ENCODE measurements around the gene LTB4R. TPM values are rescaled to one million over a fixed set of nuclear protein-coding genes. Genes with fewer than 3 reads are reported as not detected.
A peak's percentile ranks its signal among the peaks of the same experiment; 100 is the strongest.

Gene LTB4R
- total RNA-seq, 1 donor from 2014 or later: 0.67 TPM

- peak; percentile 90 for DNase-seq (ENCODE audit: low read depth)
Observed at GRCh38 chr14:24299255-24300191, 11.8 kb upstream of the LTB4R start, which contains the start of the genes DHRS1 and NOP9. Gene DHRS1 (minus strand): TSS chr14:24299780. CDS start chr14:24299106, 674 bp downstream. Gene NOP9 (plus strand): TSS chr14:24299850. CDS start chr14:24299955, 105 bp downstream.

- DNase-seq (ENCODE audit: low read depth): no peak
Observed at GRCh38 chr14:24300326-24300980, 10.8 kb upstream of the LTB4R start.

GRCh38 chr14:24304019-24304387 is 7.3 kb upstream of the LTB4R start:
- DNase-seq (ENCODE audit: low read depth): no peak

- DNase-seq (ENCODE audit: low read depth): no peak
Observed at GRCh38 chr14:24307156-24307574, 4.1 kb upstream of the LTB4R start.

GRCh38 chr14:24307575-24308341 is 3.5 kb upstream of the LTB4R start, which contains the start of gene CIDEB:
Gene CIDEB (minus strand): TSS chr14:24307977. CDS start chr14:24307858, 119 bp downstream.
- DNase-seq (ENCODE audit: low read depth): peak; percentile 66

- no peak for DNase-seq (ENCODE audit: low read depth)
Observed at GRCh38 chr14:24308342-24309124, 2.8 kb upstream of the LTB4R start.

GRCh38 chr14:24309538-24310264 is 1.6 kb upstream of the LTB4R start, which contains the start of gene LTB4R2:
Gene LTB4R2 (plus strand): TSS chr14:24310140. CDS start chr14:24310665, 525 bp downstream.
- DNase-seq (ENCODE audit: low read depth): no peak

GRCh38 chr14:24310265-24310645 is 1.0 kb upstream of the LTB4R start:
- no peak for DNase-seq (ENCODE audit: low read depth)

- no peak for DNase-seq (ENCODE audit: low read depth)
Observed at GRCh38 chr14:24311837-24312615, 724 bp downstream of the LTB4R start.

- DNase-seq (ENCODE audit: low read depth): peak; percentile 67
Observed at GRCh38 chr14:24312736-24313507, 1.6 kb downstream of the LTB4R start.

GRCh38 chr14:24313913-24314312 is 2.6 kb downstream of the LTB4R start:
- DNase-seq (ENCODE audit: low read depth): no peak

GRCh38 chr14:24314377-24315193 is 3.3 kb downstream of the LTB4R start:
- DNase-seq (ENCODE audit: low read depth): peak; percentile 21

GRCh38 chr14:24315243-24315806 is 4.0 kb downstream of the LTB4R start:
- DNase-seq (ENCODE audit: low read depth): no peak

- no peak for DNase-seq (ENCODE audit: low read depth)
Observed at GRCh38 chr14:24315807-24316596, 4.7 kb downstream of the LTB4R start.

- no peak for DNase-seq (ENCODE audit: low read depth)
Observed at GRCh38 chr14:24316597-24316950, 5.3 kb downstream of the LTB4R start.

Data from myocyte (in vitro differentiated cells).